Lung microvascular endothelial cell (primary cell): ENCODE data around the gene ASAP2. TPM values are rescaled to one million over a fixed set of nuclear protein-coding genes. Genes with fewer than 3 reads are reported as not detected.

Experiments used
- DNase-seq, 2 donors: peaks; one replicate each; pipeline versions ENCODE4 v3.0.0 to v3.0.0-alpha.2; 2010; ENCODE audit warnings: low read depth in 2 of 2
- total RNA-seq: library from RNA; depleted of rRNA; stranded (reverse); fragments of >200 nt; gene quantifications from 2 replicates; pipeline ENCODE4 v1.2.1, GENCODE V29; 2014

Gene ASAP2
- total RNA-seq, 1 donor from 2014 or later = 26.2 TPM

GRCh38 chr2:9179572-9180201, 26.9 kb upstream of the ASAP2 start:
- DNase-seq = peak; percentile 66 to 89

- DNase-seq = no peak
Measured at GRCh38 chr2:9184361-9184760, 22.3 kb upstream of the ASAP2 start.

- DNase-seq = no peak
Measured at GRCh38 chr2:9187620-9188214, 18.9 kb upstream of the ASAP2 start.

GRCh38 chr2:9188823-9189222, 17.8 kb upstream of the ASAP2 start:
- DNase-seq = no peak

- no peak for DNase-seq
Measured at GRCh38 chr2:9189901-9190300, 16.7 kb upstream of the ASAP2 start.

GRCh38 chr2:9191041-9191481, 15.6 kb upstream of the ASAP2 start:
- DNase-seq = peak; percentile 75 to 82

GRCh38 chr2:9192712-9193111, 13.9 kb upstream of the ASAP2 start:
- no peak for DNase-seq

- DNase-seq = no peak
Measured at GRCh38 chr2:9194352-9194751, 12.3 kb upstream of the ASAP2 start.

GRCh38 chr2:9196637-9197036, 10.0 kb upstream of the ASAP2 start:
- DNase-seq = no peak

- DNase-seq = no peak
Measured at GRCh38 chr2:9197916-9198315, 8.7 kb upstream of the ASAP2 start.

GRCh38 chr2:9199716-9200632, 6.6 kb upstream of the ASAP2 start:
- DNase-seq = no peak

- DNase-seq = no peak
Measured at GRCh38 chr2:9200633-9201015, 6.0 kb upstream of the ASAP2 start.

- peak in 1 of 2 donors; percentile 75 for DNase-seq
Measured at GRCh38 chr2:9201185-9201891, 5.3 kb upstream of the ASAP2 start.

GRCh38 chr2:9203006-9203405, 3.6 kb upstream of the ASAP2 start:
- DNase-seq = no peak

GRCh38 chr2:9203876-9204275, 2.7 kb upstream of the ASAP2 start:
- no peak for DNase-seq

GRCh38 chr2:9204939-9205338, 1.7 kb upstream of the ASAP2 start:
- DNase-seq = no peak

GRCh38 chr2:9205486-9205885, 1.1 kb upstream of the ASAP2 start:
- DNase-seq = no peak

- DNase-seq = peak; percentile 36 to 46
Measured at GRCh38 chr2:9206991-9207640, 504 bp downstream of the ASAP2 start.

- DNase-seq = peak; percentile 37 to 41
Measured at GRCh38 chr2:9207641-9208311, 1.2 kb downstream of the ASAP2 start.

- no peak for DNase-seq
Measured at GRCh38 chr2:9208875-9209274, 2.3 kb downstream of the ASAP2 start.

- DNase-seq = no peak
Measured at GRCh38 chr2:9210030-9210429, 3.4 kb downstream of the ASAP2 start.
